GM19324 (cell line): Measurements from ENCODE around the gene RAB23.
"Not testable (repeated sequence)": the region's sequence is repeated elsewhere in the genome, so short reads cannot be mapped to it uniquely, and the experiment has no call there.

Experiments
- ATAC-seq: cut with Tn5 transposase; IDR thresholded peaks from one replicate; pipeline ENCODE4 v1.9.1; 2021; ENCODE audit warnings: mild to moderate bottlenecking, moderate library complexity; ENCODE audit not compliant: unreplicated experiment, low FRiP score

RAB23 gene

DNA sequence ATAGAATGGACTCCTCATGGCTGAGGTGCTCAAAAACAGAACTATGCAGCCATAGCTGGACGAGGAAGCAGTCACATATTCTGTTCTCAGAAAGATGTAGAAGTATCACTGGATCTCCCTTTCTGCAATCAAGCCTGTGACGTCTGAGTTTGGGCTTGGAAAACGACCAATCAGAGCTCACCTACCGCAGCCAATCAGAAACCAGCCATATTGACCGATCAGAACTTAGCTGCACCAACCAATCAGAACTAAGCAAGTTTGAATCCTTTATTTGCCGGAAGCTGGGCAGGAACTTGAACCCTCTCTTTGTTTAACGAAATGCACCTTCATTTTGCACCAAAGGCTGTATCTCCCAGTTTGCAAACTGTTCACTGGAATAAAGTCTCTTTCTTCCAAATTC, 21.8 kb upstream of the RAB23 start:
- ATAC-seq = no peak

DNA sequence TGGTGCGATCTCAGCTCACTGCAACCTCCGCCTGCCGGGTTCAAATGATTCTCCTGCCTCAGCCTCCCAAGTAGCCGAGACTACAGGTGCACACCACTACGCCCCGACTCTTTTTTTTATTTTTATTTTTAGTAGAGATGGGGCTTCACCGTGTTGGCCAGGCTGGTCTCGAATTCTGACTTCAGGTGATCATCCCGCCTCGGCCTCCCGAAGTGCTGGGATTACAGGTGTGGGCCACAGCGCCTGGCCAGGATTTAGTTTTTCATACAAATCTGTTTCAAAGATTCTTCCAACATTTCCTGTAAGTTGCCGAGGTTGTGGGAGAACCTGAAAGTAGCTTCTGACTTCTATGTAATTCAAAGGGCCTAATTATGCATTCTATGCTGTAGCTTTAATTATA, 21.4 kb upstream of the RAB23 start:
- not testable (repeated sequence) for ATAC-seq

DNA sequence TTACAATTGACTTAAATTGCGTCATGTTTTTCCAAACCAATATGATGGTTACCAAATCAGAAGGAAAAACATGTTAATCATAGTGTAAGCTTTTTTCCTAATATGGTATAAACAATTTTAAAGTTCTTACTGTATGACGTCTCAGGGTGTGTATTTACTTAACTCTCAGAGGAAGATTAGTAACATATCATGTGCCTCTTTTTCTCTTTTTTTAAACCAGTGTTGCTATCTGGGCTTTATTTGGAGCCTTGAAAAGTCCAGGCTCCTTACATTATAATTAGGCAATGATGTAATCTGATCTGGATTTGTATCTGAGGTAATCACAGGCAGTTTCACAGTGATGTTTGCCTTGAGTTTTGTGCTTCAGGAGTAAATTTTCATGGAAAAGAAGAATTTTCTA, 20.4 kb upstream of the RAB23 start:
- no peak for ATAC-seq

DNA sequence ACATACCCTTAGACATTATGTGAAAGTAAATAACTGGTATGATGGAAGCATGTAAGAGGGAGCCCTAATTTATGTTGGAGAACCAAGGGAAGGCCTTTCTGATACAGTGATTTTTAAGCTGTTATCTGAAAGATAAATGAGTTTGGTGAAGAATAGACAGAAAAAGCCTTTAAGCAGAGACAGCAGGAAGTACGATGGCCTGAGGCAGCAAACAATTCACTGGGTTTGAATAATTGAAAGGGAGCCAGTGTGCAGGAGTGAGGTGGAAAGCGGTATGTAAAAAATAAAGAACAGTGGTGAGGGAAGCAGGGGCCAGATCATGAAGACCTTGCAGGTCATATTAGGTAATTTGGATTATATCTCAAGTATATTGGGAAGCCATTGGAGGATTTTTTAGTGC, 4.1 kb upstream of the RAB23 start:
- no peak for ATAC-seq

DNA sequence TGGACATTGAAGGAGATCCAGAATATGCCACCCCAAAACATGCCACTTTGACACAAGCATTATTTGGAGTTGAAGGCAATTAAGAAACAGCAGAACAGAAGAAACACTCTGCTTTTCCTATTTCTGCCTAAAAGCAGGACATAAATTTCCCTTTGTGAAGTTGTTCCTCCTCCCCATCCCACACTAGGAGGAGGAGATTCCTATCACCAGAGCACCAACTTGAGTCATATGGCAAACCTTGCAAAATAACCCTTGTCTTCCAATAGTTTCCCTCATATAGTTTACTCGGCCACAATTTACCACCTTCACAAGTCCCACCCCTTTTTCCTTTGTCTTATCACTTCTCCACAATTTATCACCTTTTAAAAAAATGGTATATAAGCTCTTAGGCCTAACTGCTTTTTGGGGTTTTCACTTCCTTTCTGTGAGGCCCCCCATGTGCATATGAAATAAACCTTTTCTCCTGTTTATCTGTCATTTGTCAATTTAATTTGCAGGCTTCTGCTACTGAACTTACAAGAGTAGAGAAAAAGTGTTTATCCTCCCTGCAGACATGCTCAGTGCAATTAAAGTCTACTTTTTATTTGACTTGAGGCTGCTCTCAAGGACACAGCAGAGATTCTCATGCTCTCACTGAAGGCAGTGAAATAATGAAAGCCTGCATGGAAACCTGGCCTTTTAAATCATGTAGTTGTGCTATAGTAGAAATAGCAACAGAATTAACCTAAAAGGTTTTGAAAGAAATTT, 2.8 kb upstream of the RAB23 start:
- ATAC-seq = no peak

DNA sequence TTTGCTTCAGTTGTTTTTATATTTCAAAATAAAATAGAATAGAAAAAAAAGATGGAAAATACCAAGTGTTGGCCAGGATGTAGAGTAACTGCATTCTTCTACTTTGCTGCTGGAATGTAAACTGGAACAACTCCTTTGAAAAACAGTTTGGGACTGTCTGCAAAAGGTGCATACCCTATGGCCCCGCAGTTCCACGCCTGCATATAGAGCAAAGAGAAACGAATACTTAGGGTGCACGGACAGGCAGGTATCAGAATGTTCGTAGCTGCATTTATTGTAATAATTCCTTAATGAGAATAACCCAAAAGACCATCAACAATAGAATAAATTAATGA, 603 bp upstream of the RAB23 start:
- ATAC-seq = no peak

DNA sequence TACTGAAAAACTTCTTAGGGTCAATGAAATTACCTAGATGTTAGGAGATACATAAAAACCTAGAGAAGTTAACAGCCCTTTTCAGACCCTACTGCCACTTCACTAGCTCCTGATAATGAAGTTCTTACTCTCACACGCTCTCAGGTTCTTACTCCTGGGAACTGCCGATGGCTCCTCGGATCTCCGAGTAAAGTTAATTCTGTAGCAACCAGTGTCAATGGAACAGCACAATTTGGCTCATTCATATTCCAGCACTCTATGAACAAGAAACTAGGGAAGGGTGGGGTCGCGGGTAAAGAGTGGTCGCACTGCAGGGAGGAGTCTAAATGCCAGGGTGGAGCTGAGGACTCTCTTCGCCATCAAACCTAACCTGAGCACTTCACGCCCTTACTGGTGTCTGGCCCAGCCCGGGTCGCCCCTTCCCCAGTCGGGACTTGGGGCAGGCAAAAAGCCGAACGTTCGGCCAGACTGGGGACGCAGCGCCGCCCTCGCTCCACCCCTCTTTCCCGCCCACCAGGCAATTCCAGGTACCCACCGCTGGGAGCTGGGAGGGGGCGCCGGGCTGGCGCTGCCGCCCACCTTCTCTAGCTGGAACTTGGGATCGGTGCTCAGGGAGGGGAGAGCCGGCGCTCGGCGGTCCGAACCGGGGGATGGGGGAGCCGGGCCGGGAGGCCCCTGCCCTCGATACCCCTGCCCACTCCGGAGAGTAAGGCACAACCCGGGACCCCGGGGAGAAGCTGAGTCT, 744 bp downstream of the RAB23 start:
- ATAC-seq = peak; percentile 58

DNA sequence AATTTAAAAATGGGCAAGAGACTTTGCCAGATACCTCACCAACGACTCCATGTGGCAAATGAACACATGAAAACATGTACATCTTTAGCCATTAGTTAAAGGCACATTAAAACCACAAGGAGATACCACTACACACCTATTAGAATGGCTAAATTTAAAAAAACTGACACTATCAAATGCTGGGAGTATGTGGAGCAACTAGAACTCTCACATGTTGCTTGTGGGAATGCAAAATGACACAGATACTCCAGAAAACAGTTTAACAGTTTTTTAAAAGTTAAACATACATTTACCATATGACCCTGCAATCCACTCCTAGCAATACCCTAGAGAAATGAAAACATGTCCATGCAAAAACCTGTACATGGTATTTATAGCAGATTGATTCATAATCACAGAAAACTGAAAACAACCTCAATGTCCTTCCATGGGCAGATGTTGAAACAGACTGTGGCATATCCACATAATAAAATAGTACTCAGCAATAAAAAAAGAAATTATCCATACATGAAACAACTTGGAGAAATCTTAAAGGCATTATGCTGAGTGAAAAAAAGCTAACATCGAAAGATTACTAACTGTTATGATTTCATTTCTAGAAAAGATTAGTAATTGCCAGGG, 1.9 kb downstream of the RAB23 start:
- ATAC-seq = no peak

DNA sequence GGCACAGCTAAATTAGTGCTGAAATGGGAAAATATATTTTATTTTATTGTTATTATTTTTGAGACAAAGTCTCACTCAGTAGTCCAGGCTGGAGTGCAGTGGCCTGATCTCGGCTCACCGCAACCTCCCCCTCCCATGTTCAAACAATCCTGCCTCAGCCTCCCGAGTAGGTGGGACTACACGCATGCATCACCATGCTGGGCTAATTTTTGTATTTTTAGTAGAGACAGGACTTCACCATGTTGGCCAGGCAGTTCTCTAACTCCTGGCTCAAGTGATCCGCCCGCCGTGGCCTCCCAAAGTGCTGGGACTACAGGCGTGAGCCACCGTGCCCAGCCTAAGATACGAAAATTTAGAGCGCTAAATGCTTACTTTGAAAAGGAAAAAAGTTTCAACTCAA, 4.8 kb downstream of the RAB23 start:
- ATAC-seq = no peak

DNA sequence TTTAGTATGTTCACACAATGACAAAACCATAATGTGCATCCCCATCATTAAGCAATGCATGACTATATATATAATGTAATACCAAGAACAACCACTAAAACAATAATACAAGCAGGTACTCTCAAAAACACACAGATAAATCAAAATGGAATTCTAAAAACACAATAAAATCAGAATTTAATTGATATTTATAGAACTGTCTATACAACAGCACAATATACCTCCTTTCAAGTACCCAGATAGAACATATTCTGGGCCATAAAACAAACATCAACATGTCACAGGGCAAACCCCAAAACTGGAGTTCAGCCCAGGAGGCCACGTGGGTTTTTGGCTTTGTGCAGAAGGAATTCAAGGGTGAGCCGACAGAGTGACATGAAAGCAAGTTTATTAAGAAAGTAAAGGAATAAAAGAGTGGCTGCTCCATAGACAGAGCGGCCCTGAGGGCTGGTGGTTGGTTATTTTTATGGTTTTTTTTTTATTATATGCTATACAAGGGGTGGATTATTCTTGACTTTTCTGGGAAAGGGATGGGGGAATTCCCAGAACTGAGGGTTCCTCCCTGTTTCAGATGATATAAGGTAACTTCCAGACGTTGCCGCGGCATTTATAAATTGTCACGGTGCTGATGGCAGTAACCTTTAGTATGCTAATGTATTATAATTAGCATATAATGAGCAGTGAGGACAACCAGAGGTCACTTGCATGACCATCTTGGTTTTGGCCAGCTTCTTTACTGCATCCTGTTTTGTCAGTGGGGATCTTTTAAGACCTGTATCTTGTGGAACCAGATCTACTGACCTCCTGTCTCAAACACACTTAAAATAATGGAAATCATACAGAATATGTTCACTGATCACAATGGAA, 5.6 kb downstream of the RAB23 start:
- no peak for ATAC-seq

DNA sequence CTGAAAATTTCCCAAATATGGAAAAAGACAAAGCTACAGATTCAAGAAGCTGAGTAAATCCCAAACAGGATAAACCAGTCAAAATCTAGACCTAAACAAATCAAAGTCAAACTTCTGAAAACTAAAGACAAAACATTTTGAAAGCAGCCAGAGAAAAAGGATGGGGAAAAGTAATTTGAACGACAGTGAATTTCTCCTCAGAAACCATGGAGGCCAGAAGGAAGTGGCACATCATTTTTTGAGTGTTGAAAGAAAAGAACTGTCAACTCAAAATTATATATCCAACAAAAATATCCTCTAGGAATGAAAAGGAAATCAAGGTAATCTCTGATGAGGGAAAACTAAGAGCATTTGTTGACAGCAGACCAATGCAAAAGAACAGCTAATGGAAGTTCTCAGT, 6.8 kb downstream of the RAB23 start:
- no peak for ATAC-seq

DNA sequence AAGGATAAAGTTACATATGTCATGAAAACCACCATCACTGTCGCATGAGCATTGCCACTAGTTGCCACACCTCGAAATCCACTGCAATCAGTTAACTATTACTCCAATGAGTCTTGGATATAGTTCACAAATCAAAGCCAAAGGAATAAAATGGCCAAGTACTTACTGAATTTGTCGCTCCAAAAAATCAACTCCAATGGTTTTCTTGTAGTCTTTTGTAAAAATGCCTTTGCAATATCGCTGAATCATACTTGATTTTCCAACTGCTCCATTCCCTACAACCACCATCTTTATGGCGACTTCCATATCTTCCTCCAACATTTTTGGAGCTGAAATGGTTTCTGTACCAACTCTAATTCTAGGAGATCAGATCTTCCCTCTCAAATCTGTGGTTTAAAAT, 12.0 kb downstream of the RAB23 start:
- no peak for ATAC-seq

DNA sequence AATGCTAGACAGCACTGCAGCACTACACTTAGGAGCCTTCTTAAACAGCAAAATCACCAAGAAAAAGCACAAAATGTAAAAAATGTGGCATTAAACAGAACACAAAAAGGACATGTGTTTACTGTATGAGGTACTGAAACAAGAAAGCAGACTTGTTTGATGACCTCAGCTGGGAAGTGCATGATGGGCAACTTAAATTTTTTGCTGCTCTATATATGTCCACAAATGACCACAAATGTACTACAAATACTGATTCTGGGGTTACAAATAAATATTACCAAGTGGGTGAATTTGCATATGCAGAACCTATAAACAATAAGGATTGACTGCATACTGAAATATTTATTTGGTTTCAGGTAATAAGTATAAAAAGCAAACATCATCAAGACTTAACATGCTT, 13.1 kb downstream of the RAB23 start:
- no peak for ATAC-seq

DNA sequence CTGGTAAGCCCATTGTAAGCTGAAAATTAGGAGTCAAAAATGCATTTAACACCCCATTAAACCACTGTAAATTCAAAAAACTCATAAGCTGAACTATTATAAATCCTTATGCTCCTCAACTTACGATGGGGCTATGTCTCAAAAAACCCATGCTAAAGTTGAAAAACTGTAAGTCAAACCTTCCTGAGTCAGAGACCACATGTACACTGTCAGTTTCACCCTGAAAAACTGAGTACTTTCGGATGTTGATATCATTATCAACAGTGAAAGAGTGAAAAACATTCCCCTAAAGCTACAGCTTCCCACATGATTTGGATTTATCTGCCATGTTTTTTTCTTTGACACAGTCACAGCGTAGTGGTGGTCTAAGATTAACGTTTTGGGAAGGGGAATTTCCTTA, 14.2 kb downstream of the RAB23 start:
- no peak for ATAC-seq

DNA sequence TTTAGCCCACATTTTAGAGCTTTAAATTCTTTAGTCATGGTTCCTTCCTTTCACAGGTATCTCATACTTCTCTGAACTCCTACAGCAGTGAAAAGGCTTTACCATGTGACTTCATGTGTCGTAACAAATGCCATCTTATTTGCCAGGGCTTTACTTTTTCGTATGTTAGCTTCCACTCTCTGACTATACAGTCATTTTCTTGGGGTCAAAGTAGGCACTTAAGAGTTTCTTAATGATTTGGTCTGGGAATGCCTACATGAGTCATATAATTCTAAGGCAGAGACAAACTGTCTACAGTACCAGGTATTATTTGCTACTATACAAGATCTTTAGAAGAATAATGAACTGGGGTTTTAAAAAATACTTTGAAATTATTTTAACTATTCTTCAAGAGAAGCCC, 15.0 kb downstream of the RAB23 start:
- ATAC-seq = no peak

DNA sequence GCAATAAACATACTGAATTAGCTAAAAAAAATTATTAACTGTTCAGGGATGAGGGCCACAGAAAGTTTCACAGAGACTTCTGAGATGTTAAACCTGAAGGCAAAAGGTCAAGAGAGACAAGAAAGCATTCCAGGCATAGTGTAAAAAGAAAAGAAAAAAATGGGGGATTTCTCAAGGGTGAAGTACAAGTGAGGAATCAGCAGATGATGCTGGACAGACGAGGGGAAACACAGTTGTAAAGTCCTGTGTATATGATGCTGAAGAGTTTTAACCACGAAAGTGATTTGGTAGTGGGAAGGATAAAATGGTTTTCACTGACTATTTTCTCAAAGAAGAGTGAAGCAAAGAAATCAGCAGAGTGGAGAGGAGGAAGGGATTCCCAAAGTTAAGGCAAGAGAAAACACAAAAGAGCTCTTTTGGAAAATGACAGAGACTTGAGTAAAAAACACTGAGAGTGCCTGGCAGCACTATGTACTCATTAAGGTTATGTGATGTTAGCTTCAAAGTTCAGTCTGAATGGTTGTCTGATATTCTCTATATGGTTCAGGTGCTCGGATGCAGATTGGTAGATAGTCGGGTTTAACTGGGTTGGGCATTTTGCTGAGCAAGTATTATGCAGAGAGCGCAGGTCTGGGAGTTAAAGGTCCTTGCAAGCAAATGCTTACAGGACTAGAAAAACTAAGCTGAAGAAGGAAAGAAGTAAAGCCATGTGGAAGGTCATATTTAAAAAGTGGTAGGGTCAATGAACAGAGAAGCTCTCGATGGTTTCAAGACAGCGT, 16.4 kb downstream of the RAB23 start:
- no peak for ATAC-seq

DNA sequence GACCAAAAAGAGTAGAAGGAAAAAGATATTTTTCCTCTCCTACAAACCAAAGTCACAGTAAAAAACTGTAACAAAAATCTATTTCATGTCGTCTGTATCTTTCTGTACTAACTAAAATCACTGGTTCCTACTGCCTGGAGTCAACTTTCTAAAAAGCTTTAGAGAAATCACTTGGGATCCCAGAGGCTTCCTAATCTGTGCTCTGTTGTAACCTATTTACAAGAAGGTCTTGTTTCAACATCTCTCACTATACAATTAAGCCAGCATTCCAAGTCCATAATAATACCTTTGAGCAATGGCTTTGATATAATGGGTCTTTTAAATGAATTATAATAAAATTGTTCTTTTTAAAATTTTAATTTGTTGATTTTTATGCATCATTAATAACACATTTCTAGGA, 20.4 kb downstream of the RAB23 start:
- no peak for ATAC-seq

DNA sequence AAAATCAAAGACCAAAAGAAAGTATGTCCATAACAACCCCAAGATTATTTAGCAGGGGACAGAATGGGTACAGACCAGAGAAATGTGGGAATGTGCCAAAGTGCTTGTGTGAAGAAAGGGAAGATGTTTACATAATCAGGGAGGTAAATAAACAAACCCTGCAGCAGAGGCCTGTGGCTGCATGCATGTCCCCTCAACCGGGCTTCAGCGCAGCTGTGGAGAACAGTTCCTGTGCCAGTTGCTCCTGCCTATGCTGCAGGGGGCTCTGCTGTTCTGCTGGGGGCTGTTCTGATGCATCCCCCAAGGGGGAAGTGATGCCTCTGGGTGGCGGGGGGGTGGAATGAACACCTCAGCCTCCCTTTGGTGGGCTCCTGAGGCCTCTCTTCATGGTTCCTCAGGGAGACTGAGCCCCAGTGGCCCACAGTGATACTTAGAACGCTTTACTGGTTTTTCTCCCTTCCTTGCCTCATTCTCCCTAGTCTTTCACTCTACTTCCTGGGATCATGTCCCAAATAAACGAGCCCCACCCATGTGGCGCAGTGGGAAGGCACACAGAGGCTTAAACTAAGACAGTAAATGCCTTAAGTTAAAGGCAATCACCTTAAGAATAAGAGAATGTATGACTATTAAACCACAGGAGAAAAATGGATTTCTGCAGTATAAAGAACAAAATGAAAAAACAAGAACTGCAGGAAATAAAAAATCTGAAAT, 23.0 kb downstream of the RAB23 start:
- no peak for ATAC-seq

DNA sequence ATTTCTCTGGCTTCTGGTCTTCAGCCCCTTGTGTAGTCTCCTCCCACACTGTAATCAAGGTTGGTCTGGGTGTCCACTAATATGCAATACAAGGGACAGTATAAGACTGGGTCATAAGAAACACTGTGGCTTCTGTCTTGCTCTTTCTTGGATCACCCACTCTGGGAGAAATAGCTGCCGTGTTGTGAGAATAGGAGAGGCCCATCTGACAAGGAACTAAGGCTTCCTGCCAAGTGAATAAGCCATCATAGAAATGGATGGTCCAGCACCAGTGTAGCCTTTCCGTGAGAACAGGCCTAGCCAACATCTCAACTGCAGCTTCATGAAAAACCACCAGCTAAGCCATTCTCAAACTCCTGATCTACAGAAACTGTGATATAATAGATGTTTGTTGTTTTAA, 26.6 kb downstream of the RAB23 start:
- ATAC-seq = no peak

DNA sequence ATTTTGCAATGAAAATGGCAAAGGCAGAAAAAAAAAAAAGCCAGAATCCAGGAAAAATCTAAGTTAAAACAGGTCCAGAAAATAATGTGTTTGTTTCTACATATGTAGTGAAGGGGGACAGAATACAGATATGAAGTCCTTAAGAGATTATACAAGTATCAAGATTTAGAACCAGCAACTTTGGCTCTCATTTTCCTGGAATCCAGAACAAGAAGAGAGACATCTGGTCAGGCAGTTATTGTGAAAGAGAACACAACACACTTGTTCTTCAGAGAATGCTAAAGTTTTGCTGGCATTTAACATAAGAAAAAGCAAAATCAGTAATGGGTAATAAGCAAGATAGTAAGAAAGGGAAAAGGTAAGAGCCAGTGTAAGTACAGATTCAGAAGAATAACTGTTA, 28.9 kb downstream of the RAB23 start:
- no peak for ATAC-seq
